GM18519 (cell line): Measurements from ENCODE around the gene TICAM1.
"Not testable (repeated sequence)": the region's sequence is repeated elsewhere in the genome, so short reads cannot be mapped to it uniquely, and the experiment has no call there.

Experiments used
- ATAC-seq: cut with Tn5 transposase; IDR thresholded peaks from one replicate; pipeline ENCODE4 v1.9.1; 2021; ENCODE audit warnings: mild to moderate bottlenecking, moderate library complexity; ENCODE audit not compliant: unreplicated experiment, low FRiP score

TICAM1 gene

GRCh38 chr19:4831304-4831978 is at the start of gene TICAM1:
Gene TICAM1 (minus strand): TSS chr19:4831712. CDS start chr19:4818377, 13,335 bp downstream.
- ATAC-seq = no peak

- no peak for ATAC-seq
Observed at GRCh38 chr19:4879041-4879440, 47.5 kb upstream of the TICAM1 start.

- no peak for ATAC-seq
Observed at GRCh38 chr19:4878491-4878968, 47.0 kb upstream of the TICAM1 start.

GRCh38 chr19:4877753-4878490 is 46.4 kb upstream of the TICAM1 start:
- ATAC-seq = no peak

- ATAC-seq = no peak
Observed at GRCh38 chr19:4873930-4874329, 42.4 kb upstream of the TICAM1 start.

- no peak for ATAC-seq
Observed at GRCh38 chr19:4871711-4872110, 40.2 kb upstream of the TICAM1 start.

GRCh38 chr19:4870025-4870700 is 38.7 kb upstream of the TICAM1 start:
- ATAC-seq = no peak

GRCh38 chr19:4868286-4868834 is 36.8 kb upstream of the TICAM1 start:
- no peak for ATAC-seq

GRCh38 chr19:4867534-4868285 is 36.2 kb upstream of the TICAM1 start, which contains the start of gene PLIN3:
Gene PLIN3 (minus strand): TSS chr19:4867667. CDS start chr19:4861394, 6,273 bp downstream.
- ATAC-seq = no peak

- no peak for ATAC-seq
Observed at GRCh38 chr19:4866595-4867424, 35.3 kb upstream of the TICAM1 start.

- ATAC-seq = no peak
Observed at GRCh38 chr19:4861147-4861546, 29.6 kb upstream of the TICAM1 start.

- no peak for ATAC-seq
Observed at GRCh38 chr19:4859697-4860096, 28.2 kb upstream of the TICAM1 start.

- not testable (repeated sequence) for ATAC-seq
Observed at GRCh38 chr19:4856468-4856867, 25.0 kb upstream of the TICAM1 start.

GRCh38 chr19:4853506-4853905 is 22.0 kb upstream of the TICAM1 start:
- not testable (repeated sequence) for ATAC-seq

- ATAC-seq = no peak
Observed at GRCh38 chr19:4852484-4852883, 21.0 kb upstream of the TICAM1 start.

GRCh38 chr19:4851551-4852290 is 20.2 kb upstream of the TICAM1 start:
- ATAC-seq = no peak

GRCh38 chr19:4849019-4849418 is 17.5 kb upstream of the TICAM1 start:
- ATAC-seq = no peak

GRCh38 chr19:4847190-4847973 is 15.9 kb upstream of the TICAM1 start:
- no peak for ATAC-seq
